NCI-H128 (cell line): ENCODE measurements around the gene FHIT.
"Not testable (repeated sequence)": the region's sequence is repeated elsewhere in the genome, so short reads cannot be mapped to it uniquely, and the experiment has no call there.

ENCODE experiments used
- DNase-seq: peaks from one replicate; lab custom pipeline; 2025; ENCODE audit not compliant: unreplicated experiment; lab: John Stamatoyannopoulos, UW

The FHIT gene

GRCh38 chr3:61227799-61228198 is 23.5 kb downstream of the FHIT start:
- DNase-seq, result no peak

DNA sequence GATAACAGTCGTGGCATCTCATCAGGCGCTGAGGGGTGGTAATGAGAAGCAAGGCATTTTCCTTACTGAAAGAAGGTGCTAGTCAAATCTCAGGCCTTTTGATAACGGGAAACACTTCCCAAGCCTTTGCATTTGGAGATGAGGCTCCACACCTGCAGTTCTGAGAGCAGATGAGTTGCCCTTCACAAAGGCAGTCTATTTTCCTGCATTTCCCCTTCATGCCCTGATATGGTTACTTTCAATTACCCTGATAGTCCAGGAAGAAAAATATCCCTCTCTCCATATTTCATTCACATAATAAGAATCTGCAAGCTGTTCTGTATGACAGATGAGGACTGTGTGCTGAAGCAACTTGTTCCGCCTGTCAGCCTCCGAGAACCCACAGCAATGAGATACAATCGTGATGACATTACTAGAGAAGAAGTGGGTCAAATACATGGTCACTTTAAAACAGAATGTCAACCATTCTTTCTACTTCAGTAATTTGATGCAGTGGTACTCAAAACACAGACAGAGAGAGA is 25.0 kb downstream of the FHIT start:
- no peak for DNase-seq

DNA sequence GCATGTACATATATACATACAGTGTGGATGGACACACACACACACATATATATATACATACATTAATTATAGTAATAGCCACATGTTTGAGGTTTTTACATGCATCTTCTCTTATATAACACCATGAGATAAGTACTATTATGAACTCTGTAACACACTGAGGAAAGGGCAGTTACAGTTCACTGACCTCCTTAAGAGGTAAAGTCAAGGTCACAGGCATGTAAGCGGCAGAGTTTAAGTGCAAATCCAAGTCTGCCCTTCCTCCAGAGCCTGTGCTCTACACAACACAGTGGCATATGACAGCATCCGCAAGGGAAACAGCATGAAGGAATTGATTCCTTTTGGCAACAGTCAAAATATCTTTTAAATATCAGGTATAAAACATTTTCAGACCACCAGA is 26.4 kb downstream of the FHIT start:
- no peak for DNase-seq

GRCh38 chr3:61223451-61223850 is 27.8 kb downstream of the FHIT start:
- no peak for DNase-seq

DNA sequence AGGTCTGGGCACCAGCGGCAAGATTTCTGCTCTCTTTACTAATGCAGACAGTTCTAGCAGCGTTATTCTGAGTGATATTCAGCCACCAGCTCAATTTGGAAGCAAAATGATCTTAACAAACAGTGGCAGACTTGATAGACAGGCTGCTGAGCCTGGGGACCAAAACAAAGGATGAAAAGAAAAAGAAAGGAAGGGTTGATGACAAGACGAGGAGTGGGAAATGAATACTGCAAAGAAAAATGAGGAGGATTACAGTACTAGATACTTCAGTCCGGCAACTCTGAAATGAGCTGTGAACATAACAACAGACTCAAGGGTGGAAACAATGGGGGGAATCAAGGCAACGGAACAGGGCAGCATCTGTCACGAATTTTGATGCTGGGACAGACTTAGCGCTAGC is 28.8 kb downstream of the FHIT start:
- DNase-seq, result no peak

- DNase-seq, result no peak
Measured at GRCh38 chr3:61221759-61222362, 29.4 kb downstream of the FHIT start.

GRCh38 chr3:61218504-61218903 is 32.7 kb downstream of the FHIT start:
- DNase-seq, result no peak

DNA sequence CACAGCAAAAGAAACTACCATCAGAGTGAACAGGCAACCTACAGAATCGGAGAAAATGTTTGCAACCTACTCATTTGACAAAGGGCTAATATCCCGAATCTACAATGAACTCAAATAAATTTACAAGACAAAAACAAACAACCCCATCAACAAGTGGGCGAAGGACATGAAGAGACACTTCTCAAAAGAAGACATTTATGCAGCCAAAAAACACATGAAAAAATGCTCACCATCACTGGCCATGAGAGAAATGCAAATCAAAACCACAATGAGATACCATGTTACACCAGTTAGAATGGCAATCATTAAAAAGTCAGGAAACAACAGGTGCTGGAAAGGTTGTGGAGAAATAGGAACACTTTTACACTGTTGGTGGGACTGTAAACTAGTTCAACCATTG is 35.1 kb downstream of the FHIT start:
- not testable (repeated sequence) for DNase-seq

GRCh38 chr3:61202086-61202485 is 49.2 kb downstream of the FHIT start:
- DNase-seq, result no peak

DNA sequence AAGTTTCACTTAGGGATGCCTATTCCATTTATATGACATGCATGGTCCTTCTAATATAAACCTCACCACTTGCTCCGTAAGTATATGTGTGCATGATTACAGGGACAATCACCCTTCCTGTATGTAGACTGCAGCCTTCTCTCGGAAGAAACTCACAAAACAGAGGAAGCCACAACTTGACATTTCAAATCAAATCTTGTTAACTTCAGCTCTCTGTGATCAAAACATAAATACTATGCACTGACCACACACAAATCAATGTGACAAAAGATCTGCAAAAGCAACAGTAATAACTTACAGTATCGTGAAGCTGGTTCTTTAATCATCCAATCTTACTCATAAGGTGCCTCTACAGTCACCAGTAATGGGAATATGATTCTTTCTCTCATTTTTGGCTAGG is 50.2 kb downstream of the FHIT start:
- DNase-seq, result no peak

GRCh38 chr3:61200270-61200669 is 51.0 kb downstream of the FHIT start:
- no peak for DNase-seq

GRCh38 chr3:61199843-61200242 is 51.4 kb downstream of the FHIT start:
- DNase-seq, result no peak

DNA sequence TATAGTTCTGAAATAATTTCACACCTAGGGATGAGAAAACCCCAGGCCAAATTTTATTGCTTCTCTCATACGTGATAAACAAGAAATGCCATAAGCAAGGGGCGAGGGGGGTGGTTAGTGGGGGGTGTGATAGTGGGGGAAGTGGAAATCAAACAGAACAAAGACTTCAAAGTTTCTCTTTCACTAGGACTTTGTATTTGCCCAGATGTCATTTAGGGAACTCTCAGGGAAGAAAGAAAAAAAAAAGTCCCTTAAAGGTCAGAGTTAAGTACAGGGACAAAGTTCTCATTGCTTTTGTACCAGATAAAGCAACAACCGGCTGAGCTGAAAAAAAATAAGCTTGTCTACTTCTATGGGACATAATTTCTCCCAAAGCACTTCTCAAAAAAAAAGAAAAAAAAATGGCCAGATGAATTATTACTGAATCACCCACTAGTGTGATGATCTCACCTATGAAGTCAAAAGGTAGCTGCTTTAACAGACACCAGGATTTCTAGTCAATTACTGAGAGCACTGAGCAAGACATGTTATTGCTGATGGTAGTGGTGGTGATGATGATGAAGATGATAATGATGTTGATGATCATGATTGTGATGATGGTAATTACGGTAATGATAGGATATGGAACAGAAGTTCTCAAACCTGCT is 56.2 kb downstream of the FHIT start:
- no peak for DNase-seq

DNA sequence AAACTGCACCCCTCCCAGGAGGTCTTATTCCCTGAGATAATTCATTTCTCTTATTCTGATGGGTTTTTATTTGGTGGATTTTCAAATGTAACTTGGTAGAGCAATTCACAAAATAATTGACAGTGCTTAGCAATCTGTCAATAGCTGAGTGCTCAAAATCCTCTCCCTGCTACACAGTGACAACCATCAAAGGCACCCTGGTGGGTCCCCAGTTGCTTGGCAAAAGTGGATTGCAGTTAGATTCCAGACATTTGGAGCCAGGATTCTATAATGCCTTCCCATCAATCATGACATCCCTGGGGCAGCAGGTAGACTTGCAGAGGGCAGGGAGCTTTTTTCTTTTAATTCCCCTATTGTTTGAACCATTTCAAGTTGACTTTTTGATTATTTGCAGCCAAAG is 59.0 kb downstream of the FHIT start:
- DNase-seq, result no peak

GRCh38 chr3:61190205-61190604 is 61.0 kb downstream of the FHIT start:
- DNase-seq, result not testable (repeated sequence)

DNA sequence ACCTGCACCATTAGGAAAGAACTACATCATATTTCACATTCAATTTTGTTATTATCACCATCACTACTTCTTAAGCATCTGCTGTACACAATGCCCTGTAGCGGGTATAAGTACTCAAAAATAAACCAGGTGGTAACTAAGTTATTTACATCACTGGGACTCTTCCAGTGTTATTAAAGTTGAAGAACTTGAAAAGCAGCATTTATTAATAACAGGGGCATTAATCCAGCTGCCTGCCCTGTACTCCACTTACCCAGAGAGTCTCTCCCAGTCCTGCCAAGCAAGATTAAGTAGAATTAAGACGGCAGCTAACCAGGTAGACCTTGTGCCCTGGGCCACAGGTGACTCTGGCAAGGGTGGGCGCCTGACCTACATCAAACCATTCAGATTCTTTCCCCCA is 65.2 kb downstream of the FHIT start:
- DNase-seq, result no peak

DNA sequence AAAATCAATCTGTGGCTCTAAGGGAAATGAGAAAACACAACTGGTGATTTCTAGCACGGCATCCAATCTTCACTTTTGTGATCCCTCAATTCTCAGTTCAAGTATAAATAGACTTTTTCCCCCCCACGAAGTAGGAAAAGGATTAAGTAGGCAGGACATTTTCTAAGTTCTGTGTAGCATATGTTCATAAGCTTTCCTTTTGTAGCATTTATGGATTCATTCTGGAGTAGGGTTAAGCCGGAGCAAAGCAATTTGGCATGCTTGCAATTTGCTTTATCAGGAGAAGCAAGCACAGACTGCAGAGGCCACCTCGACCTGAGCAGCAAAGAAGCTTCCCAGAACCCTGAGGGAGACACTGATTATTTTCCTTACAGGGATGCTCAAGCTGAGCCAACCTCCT is 66.3 kb downstream of the FHIT start:
- no peak for DNase-seq

GRCh38 chr3:61182662-61183061 is 68.6 kb downstream of the FHIT start:
- no peak for DNase-seq

GRCh38 chr3:61181874-61182273 is 69.4 kb downstream of the FHIT start:
- DNase-seq, result no peak

DNA sequence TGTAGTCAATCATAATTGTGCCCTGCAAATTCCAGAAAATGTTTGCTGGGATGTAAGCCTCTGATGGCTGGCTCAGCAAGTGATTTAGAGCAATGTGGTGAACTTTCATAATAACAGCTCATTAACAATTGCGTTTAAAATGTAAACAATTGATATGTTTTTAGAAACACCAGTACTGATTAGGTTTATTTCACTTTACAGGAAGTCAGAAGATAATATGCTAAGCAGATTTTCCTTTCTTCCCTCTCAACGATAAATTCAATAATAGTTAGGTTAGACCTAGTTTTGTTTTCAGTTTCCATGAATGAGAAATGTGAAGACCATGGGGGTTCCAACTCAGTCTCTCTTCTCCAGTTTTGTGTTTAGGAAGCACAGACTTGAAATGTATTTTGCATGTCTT is 71.0 kb downstream of the FHIT start:
- DNase-seq, result no peak

DNA sequence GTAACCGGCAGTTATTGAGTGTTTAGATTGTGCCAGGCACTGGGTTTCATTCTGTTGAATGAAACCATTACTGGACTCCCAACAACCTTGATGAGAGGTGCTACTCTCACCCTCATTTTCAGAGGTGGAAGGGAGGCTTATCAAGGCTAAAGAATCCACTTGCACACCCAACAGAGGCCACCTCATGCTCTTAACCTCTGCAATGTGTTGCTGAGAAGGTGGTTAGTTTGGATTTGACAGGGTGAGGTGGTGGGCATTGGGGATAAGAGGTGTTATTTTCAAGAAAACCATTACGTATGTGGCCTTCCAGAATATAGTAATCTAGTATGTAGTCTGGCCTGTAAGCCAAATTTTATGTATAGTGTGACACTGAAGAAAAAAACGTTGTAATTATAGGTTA is 73.1 kb downstream of the FHIT start:
- DNase-seq, result no peak

GRCh38 chr3:61177450-61177849 is 73.8 kb downstream of the FHIT start:
- DNase-seq, result no peak

DNA sequence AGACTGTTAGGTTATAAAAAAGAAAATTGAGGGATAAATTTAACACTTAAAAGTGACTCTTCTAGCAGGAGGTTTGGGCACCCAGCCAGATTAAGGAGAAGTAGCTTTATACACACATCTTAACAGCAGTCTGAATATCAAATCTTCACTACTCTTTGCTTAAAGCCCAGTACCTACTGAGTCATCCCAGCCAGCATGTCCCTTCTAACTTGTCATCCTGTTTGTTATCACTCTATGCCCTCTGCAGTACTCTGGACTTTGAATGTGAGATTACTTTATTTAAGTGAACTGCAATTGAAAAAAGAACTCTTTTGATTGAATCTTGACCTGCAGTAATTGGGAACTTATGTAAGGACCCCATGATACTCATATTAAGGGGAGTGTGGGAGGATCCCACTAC is 77.6 kb downstream of the FHIT start:
- no peak for DNase-seq
